CD14-positive monocyte (primary cell): ENCODE data around the gene IL1RL1. TPM values are rescaled to one million over a fixed set of nuclear protein-coding genes. Genes with fewer than 3 reads are reported as not detected.

Experiments
- DNase-seq, 3 donors: peaks; one replicate each; pipeline ENCODE4 v3.0.0-alpha.2; 2011 to 2022
- H2AFZ ChIP-seq: 2 replicates; pipeline ENCODE4 v1.6.0; 2012; ENCODE audit warnings: mild to moderate bottlenecking, low read depth, low read length, inconsistent platforms; ENCODE audit not compliant: insufficient read depth, poor library complexity, severe bottlenecking
- H3K27ac ChIP-seq, 2 donors: 1 replicate in 1 of 2; 2 replicates in 1 of 2; pipeline ENCODE4 v1.5.1; 2012 to 2013; ENCODE audit warnings: low read length in 2 of 2, control low read depth in 1 of 2, inconsistent platforms in 1 of 2, low read depth in 1 of 2, mild to moderate bottlenecking in 1 of 2
- H3K27me3 ChIP-seq, 2 donors: one replicate each; pipeline versions ENCODE4 v1.6.0 to v1.6.1; 2011 to 2013; ENCODE audit warnings: low read length in 2 of 2; ENCODE audit not compliant: control insufficient read depth in 2 of 2, insufficient read depth in 2 of 2
- H3K36me3 ChIP-seq, 2 donors: replicated peaks in 1 of 2; 1 replicate in 1 of 2; 2 replicates in 1 of 2; pipeline versions ENCODE4 v1.5.1 to v1.6.1; 2012 to 2013; ENCODE audit warnings: low read length in 2 of 2, control low read depth in 1 of 2, inconsistent platforms in 1 of 2, mild to moderate bottlenecking in 1 of 2; ENCODE audit not compliant: insufficient read depth in 2 of 2, control insufficient read depth in 1 of 2
- H3K4me1 ChIP-seq, 2 donors: 1 replicate in 1 of 2; 2 replicates in 1 of 2; pipeline versions ENCODE4 v1.5.1 to v1.6.1; 2012 to 2013; ENCODE audit warnings: low read length in 2 of 2, control low read depth in 1 of 2, inconsistent platforms in 1 of 2, mild to moderate bottlenecking in 1 of 2, moderate library complexity in 1 of 2; ENCODE audit not compliant: insufficient read depth in 2 of 2, control insufficient read depth in 1 of 2
- H3K4me2 ChIP-seq: replicated peaks from 2 replicates; pipeline ENCODE3; 2012; ENCODE audit warnings: low read length, moderate library complexity, mild to moderate bottlenecking; ENCODE audit not compliant: poor library complexity, severe bottlenecking; ENCODE audit errors: extremely low read depth
- H3K4me3 ChIP-seq, 3 experiments: fragments of 200-600 bp in 1 of 3; sonication (generic) in 1 of 3; replicated peaks in 1 of 3; 1 replicate in 2 of 3; 2 replicates in 1 of 3; pipeline ENCODE4 v1.5.1; 2011 to 2013; ENCODE audit warnings: low read length in 3 of 3, mild to moderate bottlenecking in 3 of 3, control low read depth in 2 of 3, low read depth in 2 of 3, inconsistent platforms in 1 of 3, moderate library complexity in 1 of 3
- H3K79me2 ChIP-seq: 2 replicates; pipeline ENCODE4 v1.6.0; 2012; ENCODE audit warnings: mild to moderate bottlenecking, control low read depth, inconsistent platforms, low read length, moderate library complexity; ENCODE audit not compliant: insufficient read depth
- H3K9ac ChIP-seq: 2 replicates; pipeline ENCODE4 v1.6.0; 2017; ENCODE audit warnings: low read length, mild to moderate bottlenecking; ENCODE audit not compliant: insufficient read depth, poor library complexity, severe bottlenecking
- H3K9me3 ChIP-seq, 2 donors: replicated peaks in 1 of 2; 1 replicate in 1 of 2; 2 replicates in 1 of 2; pipeline versions ENCODE4 v1.5.1 to v1.6.1; 2012 to 2013; ENCODE audit warnings: low read length in 2 of 2, control low read depth in 1 of 2; ENCODE audit not compliant: control insufficient read depth in 1 of 2, insufficient read depth in 1 of 2
- H4K20me1 ChIP-seq: 2 replicates; pipeline ENCODE4 v1.6.0; 2012; ENCODE audit warnings: mild to moderate bottlenecking, low read length, control low read depth, moderate library complexity; ENCODE audit not compliant: insufficient read depth
- H3K27ac Mint-ChIP-seq, 7 donors: one replicate each; pipeline ENCODE4 v1.8.0; 2020; ENCODE audit warnings: mild to moderate bottlenecking in 7 of 7, mixed read lengths in 7 of 7, moderate library complexity in 6 of 7, inconsistent platforms in 2 of 7
- H3K27me3 Mint-ChIP-seq, 3 donors: one replicate each; pipeline ENCODE4 v1.8.0; 2021 to 2022; ENCODE audit warnings: low read depth in 3 of 3, mild to moderate bottlenecking in 3 of 3, mixed read lengths in 3 of 3, moderate library complexity in 3 of 3, inconsistent platforms in 1 of 3
- H3K36me3 Mint-ChIP-seq, 2 donors: one replicate each; pipeline ENCODE4 v1.8.0; 2020; ENCODE audit warnings: mixed read lengths in 2 of 2, inconsistent platforms in 1 of 2, mild to moderate bottlenecking in 1 of 2
- H3K4me1 Mint-ChIP-seq: one replicate; pipeline ENCODE4 v1.8.0; 2020; ENCODE audit warnings: mild to moderate bottlenecking, mixed read lengths
- H3K4me3 Mint-ChIP-seq, 2 donors: one replicate each; pipeline ENCODE4 v1.8.0; 2020; ENCODE audit warnings: mild to moderate bottlenecking in 2 of 2, mixed read lengths in 2 of 2, moderate library complexity in 1 of 2
- H3K9me3 Mint-ChIP-seq, 7 donors: one replicate each; pipeline ENCODE4 v1.8.0; 2020 to 2022; ENCODE audit warnings: mixed read lengths in 7 of 7, mild to moderate bottlenecking in 6 of 7, moderate library complexity in 6 of 7, inconsistent platforms in 2 of 7
- WGBS: methylation state at CpG from one replicate; pipeline ENCODE4 v1.1.5; 2013; ENCODE audit warnings: missing lambda C conversion rate; ENCODE audit not compliant: insufficient coverage; 5-methylcytosine and 5-hydroxymethylcytosine counted together
- intact Hi-C, 2 donors: fragments of 100-400 bp; cut with micrococcal nuclease; formaldehyde crosslinking; loops; one replicate each; pipeline versions ENCODE4 v1.15.0 to v1.15.1; 2023
- polyA plus RNA-seq, 3 donors: library from polyadenylated mRNA; depleted of rRNA in 1 of 3; unstranded in 2 of 3; stranded (reverse) in 1 of 3; fragments of 300-500 nt in 2 of 3; fragments of >200 nt in 1 of 3; fragmentation: Illumina TruSeq in 2 of 3; gene quantifications; 1 replicate in 2 of 3; 2 replicates in 1 of 3; pipeline ENCODE4 v1.2.3, GENCODE V29; 2012 to 2021
- TF ChIP-seq, protein P1 (sequence below): fragments of 200-600 bp; IDR thresholded peaks from one replicate; pipeline ENCODE4 v1.8.0; 2022; ENCODE audit warnings: antibody characterized with exemption, mild to moderate bottlenecking

IL1RL1 gene
- polyA plus RNA-seq, 3 donors: not detected

DNA sequence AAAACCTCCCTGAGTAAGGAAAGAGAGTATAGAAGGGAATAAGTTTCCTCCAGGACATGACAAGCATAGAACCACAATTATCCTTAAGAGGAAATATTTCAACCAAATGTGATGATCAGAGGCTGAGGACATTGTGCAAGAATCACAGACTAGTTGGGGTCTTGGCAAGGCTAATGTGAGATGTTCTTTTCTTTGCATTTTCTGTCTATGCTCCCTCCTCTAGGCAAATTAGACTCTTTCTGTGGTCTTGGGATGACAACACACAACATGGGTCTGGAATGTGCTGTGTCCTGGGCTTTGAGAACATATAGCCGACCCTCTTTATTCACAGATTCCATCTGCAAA is 32.0 kb upstream of the IL1RL1 start:
- TF ChIP-seq, protein P1, sequence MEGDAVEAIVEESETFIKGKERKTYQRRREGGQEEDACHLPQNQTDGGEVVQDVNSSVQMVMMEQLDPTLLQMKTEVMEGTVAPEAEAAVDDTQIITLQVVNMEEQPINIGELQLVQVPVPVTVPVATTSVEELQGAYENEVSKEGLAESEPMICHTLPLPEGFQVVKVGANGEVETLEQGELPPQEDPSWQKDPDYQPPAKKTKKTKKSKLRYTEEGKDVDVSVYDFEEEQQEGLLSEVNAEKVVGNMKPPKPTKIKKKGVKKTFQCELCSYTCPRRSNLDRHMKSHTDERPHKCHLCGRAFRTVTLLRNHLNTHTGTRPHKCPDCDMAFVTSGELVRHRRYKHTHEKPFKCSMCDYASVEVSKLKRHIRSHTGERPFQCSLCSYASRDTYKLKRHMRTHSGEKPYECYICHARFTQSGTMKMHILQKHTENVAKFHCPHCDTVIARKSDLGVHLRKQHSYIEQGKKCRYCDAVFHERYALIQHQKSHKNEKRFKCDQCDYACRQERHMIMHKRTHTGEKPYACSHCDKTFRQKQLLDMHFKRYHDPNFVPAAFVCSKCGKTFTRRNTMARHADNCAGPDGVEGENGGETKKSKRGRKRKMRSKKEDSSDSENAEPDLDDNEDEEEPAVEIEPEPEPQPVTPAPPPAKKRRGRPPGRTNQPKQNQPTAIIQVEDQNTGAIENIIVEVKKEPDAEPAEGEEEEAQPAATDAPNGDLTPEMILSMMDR: no peak
- H3K27me3 ChIP-seq: peaks cover 64 to 77% of the 10 kb centered on the region in 2 donors
- no peak overlapping the region for H3K4me2 ChIP-seq
- no peaks in the 10 kb centered on the region for H3K9me3 ChIP-seq
- WGBS: no CpG with 5 or more reads among the region's 1 CpG
- H2AFZ ChIP-seq: no peak overlapping the region
- no peaks in the 10 kb centered on the region for H3K79me2 ChIP-seq
- Mint-ChIP-seq H3K4me3 (peak overlapping the region in 1 of 2 donors; percentile 61), H3K27me3 (peaks cover 44 to 59% (median 46%) of the 10 kb centered on the region in 3 donors), H3K4me1 (peaks cover 16% of the 10 kb centered on the region), H3K27ac (no peak overlapping the region), H3K36me3 (peaks cover 0 to 10% of the 10 kb centered on the region in 2 donors), H3K9me3 (peaks cover 5 to 18% (median 11%) of the 10 kb centered on the region in 7 donors)
- peaks cover 29 to 36% of the 10 kb centered on the region in 2 donors for H3K4me1 ChIP-seq
- no peaks in the 10 kb centered on the region for H4K20me1 ChIP-seq
- H3K4me3 ChIP-seq: no peak overlapping the region
- H3K27ac ChIP-seq: no peak overlapping the region
- intact Hi-C loops: no loop called here
- no peak overlapping the region for H3K9ac ChIP-seq
- no peak for DNase-seq
- no peaks in the 10 kb centered on the region for H3K36me3 ChIP-seq

DNA sequence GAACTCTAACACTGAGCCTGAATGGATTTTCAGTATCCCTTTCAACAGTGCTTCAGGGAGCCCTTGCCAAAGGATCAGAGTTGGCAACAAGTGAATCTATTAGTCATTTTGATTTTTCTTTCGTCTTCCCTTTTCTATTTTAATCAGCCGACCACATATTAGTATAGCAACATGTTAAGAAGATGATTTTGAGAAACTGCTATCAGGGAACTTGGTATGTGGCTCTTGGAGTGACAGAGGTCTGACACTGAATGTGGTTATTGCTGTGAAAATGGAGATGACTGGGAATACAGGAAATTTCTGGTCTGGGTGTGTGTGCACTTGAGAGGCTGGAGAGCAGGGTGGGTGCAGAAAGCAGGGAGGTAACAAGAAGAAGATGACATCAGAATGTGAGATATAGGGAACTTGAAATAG is 28.7 kb upstream of the IL1RL1 start:
- Histone ChIP-seq H4K20me1 (no peaks in the 10 kb centered on the region), H3K4me3 (no peak overlapping the region), H2AFZ (no peak overlapping the region), H3K9ac (no peak overlapping the region), H3K79me2 (no peaks in the 10 kb centered on the region), H3K9me3 (no peaks in the 10 kb centered on the region), H3K4me2 (no peak overlapping the region), H3K4me1 (peaks cover 32 to 40% of the 10 kb centered on the region in 2 donors), H3K27ac (no peak overlapping the region), H3K27me3 (peaks cover 68 to 89% of the 10 kb centered on the region in 2 donors), H3K36me3 (no peaks in the 10 kb centered on the region)
- Mint-ChIP-seq H3K27me3 (peaks cover 41 to 51% (median 43%) of the 10 kb centered on the region in 3 donors), H3K36me3 (peaks cover 0 to 9% of the 10 kb centered on the region in 2 donors), H3K27ac (no peak overlapping the region), H3K4me3 (no peak overlapping the region), H3K9me3 (peaks cover 0 to 3% (median 0%) of the 10 kb centered on the region in 7 donors), H3K4me1 (peaks cover 15% of the 10 kb centered on the region)
- TF ChIP-seq, protein P1: no peak
- intact Hi-C loops: no loop called here
- no CpG with 5 or more reads among the region's 2 CpGs for WGBS
- peak; percentile 46 to 61 (median 50) for DNase-seq
